Hypothalamus (tissue), 51 donors: ENCODE data around the gene WASHC3.

Experiments
- DNase-seq, 51 donors: peaks; one replicate each; lab custom pipeline; 2025; lab: John Stamatoyannopoulos, UW

The WASHC3 gene

DNA sequence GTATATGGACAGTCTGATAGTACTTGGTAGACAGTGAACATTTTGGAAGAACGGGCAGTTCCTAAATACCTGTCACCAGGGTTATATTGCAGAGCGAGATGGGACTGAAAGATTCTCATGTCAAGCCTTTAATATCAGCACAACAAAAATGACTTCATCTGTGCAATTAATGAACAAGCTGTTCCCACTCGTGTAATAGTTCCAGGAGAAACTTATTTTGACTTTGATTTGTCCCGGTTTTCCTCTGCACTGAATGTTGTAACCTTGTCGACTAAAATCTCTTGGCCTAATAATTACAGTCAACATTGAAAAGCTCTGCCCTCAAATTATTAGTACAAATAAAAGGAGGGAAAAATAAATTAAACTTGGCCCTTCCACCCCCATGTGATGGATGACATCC lies 79.5 kb downstream of the WASHC3 start:
- no peak for DNase-seq

- no peak for DNase-seq
These were observed 79.9 kb downstream of the WASHC3 start for GRCh38 chr12:101981868-101982267.

- no peak for DNase-seq
These were observed 93.0 kb downstream of the WASHC3 start for GRCh38 chr12:101968770-101969169.

DNA sequence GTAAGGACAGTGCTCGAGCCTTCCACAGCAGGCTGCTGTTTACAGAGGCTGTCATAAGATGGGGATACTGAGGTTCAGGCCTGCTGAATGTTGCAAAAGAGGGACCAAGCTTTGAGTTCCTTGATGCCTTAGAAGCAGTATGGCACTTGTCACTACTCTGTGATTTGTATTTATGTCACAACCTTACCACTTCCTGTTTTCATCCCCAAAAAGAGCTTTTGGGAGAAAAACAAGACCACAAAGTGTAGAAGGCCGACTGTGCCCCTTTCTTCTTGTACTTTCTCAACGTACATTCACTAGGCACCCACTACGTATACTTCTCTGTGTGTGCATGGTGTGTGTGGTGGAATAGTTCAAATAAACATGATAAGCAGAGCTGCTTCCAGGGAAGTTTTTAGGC lies 94.3 kb downstream of the WASHC3 start:
- no peak for DNase-seq

GRCh38 chr12:101966496-101966895 lies 95.3 kb downstream of the WASHC3 start:
- no peak for DNase-seq

DNA sequence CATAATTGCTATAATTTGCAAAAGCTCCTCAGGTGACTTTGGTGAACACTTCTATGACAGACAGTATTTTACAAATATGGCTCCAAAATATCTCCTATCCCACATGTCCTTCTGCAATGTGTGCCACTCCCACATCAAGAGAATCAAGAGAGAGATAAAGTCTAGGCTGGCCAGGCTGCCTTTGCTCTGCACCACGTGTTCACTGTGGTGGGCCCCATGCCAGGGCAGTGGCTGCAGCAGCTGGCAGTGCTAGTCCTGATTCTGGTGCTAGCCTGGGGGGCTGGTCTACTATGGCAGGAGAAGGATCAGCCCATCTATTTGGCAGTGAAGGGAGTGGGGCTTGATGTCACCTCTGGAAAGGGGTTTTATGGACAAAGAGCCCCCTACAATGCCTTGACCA lies 98.1 kb downstream of the WASHC3 start:
- DNase-seq = peak in 10 of 51 donors; percentile 1 to 18 (median 2)
